Smooth muscle cell (in vitro differentiated cells): ENCODE data around the gene MICAL3. TPM values are rescaled to one million over a fixed set of nuclear protein-coding genes. Genes with fewer than 3 reads are reported as not detected.

Source experiments
- DNase-seq: peaks from one replicate; lab custom pipeline; 2025; ENCODE audit not compliant: unreplicated experiment; lab: John Stamatoyannopoulos, UW
- H2AFZ ChIP-seq: fragments of 200-600 bp; sonication (generic); 2 replicates; pipeline ENCODE4 v1.6.0; 2016; ENCODE audit warnings: antibody characterized with exemption, low read depth, mild to moderate bottlenecking
- H3F3A ChIP-seq: fragments of 200-600 bp; sonication (generic); 2 replicates; pipeline ENCODE4 v1.6.0; 2017; ENCODE audit warnings: antibody characterized with exemption, low read depth
- H3K27ac ChIP-seq: fragments of 200-600 bp; sonication (generic); 2 replicates; pipeline ENCODE4 v1.5.1; 2016; ENCODE audit warnings: low read depth, mild to moderate bottlenecking
- H3K27me3 ChIP-seq: fragments of 200-600 bp; sonication (generic); 2 replicates; pipeline ENCODE4 v1.6.1; 2016; ENCODE audit warnings: low read depth, mild to moderate bottlenecking
- H3K36me3 ChIP-seq: fragments of 200-600 bp; sonication (generic); 2 replicates; pipeline ENCODE4 v1.5.1; 2016; ENCODE audit warnings: low read depth
- H3K4me1 ChIP-seq: fragments of 200-600 bp; sonication (generic); 2 replicates; pipeline ENCODE4 v1.5.1; 2016; ENCODE audit warnings: low read depth
- H3K4me2 ChIP-seq: fragments of 200-600 bp; sonication (generic); 2 replicates; pipeline ENCODE4 v1.6.0; 2016; ENCODE audit warnings: mild to moderate bottlenecking
- H3K4me3 ChIP-seq: fragments of 200-600 bp; sonication (generic); 2 replicates; pipeline ENCODE4 v1.5.1; 2016; ENCODE audit warnings: mild to moderate bottlenecking
- H3K79me2 ChIP-seq: fragments of 200-600 bp; sonication (generic); 2 replicates; pipeline ENCODE4 v1.6.0; 2016; ENCODE audit warnings: low read depth, mild to moderate bottlenecking
- H3K9ac ChIP-seq: fragments of 200-600 bp; sonication (generic); 2 replicates; pipeline ENCODE4 v1.6.0; 2016; ENCODE audit warnings: low read depth
- H3K9me3 ChIP-seq: fragments of 200-600 bp; sonication (generic); replicated peaks from 2 replicates; pipeline ENCODE4 v1.5.1; 2016; ENCODE audit warnings: low read depth
- H4K20me1 ChIP-seq: fragments of 200-600 bp; sonication (generic); 2 replicates; pipeline ENCODE4 v1.6.0; 2016; ENCODE audit warnings: low read depth
- WGBS: methylation state at CpG from one replicate; pipeline ENCODE4 v1.1.7; 2016; ENCODE audit warnings: low lambda C conversion rate; 5-methylcytosine and 5-hydroxymethylcytosine counted together
- polyA plus RNA-seq: library from polyadenylated mRNA; unstranded; fragments of >200 nt; fragmentation: Nextera tagmentation; extraction: Ambion mirVana; gene quantifications from 2 replicates; pipeline ENCODE4 v1.2.1, GENCODE V29; 2016
- total RNA-seq: library from RNA; depleted of rRNA; stranded (reverse); fragments of >200 nt; gene quantifications from 2 replicates; pipeline ENCODE4 v1.2.3, GENCODE V29; 2014
- TF ChIP-seq, protein P1 (sequence below): fragments of 200-600 bp; sonication (generic); IDR thresholded peaks from 2 replicates; pipeline ENCODE4 v1.5.1; 2017; ENCODE audit warnings: borderline replicate concordance, mild to moderate bottlenecking, antibody characterized with exemption; ENCODE audit not compliant: insufficient read depth, poor library complexity, severe bottlenecking

The MICAL3 gene
- total and polyA plus RNA-seq, 2 experiments from 2014 or later, result 3.1 to 28.6 TPM

DNA sequence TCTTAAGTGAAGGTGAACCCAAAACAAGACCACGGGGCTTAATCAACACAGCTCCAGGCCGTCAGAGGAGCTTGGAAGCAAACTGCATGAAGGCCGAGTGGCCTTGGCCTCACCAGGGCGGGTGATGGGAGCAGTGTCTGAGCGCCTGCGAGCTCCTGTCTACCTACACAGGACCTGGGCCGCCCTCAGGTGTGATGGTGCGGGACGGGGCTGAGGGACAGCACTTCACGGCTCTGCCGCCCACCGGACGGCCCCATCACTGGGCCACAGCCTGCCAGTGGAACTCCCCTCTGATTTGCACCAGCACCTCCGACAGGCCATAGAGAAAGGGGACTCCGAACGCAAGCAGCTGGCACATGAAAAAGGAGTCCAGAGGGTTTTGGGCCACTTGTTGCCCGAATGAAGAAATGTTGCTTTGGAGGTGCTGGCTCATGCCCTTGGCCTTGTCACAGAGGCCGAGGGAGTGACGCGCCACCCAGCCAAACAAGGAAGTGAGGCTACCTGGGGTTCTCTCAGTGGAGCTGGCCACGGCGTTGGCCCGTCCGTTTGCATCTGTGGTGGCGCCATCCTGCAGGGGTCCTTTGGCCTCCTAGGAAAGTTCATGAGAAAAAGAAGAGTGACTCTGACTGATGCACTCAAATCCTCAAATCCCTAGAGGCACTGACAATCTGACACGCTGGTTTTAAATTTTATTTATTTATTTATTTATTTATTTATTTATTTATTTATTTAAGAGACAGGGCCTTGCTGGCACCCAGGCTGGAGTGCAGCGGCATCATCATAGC lies 159.8 kb downstream of the MICAL3 start:
- no peaks in the 10 kb centered on the region for H3K36me3 ChIP-seq
- no peaks in the 10 kb centered on the region for H3F3A ChIP-seq
- no peaks in the 10 kb centered on the region for H3K4me1 ChIP-seq
- no peak overlapping the region for H3K4me2 ChIP-seq
- H3K9ac ChIP-seq, result no peak overlapping the region
- no peak overlapping the region for H2AFZ ChIP-seq
- no peaks in the 10 kb centered on the region for H3K27me3 ChIP-seq
- no peaks in the 10 kb centered on the region for H4K20me1 ChIP-seq
- H3K79me2 ChIP-seq, result no peaks in the 10 kb centered on the region
- DNase-seq, result no peak
- WGBS, result 97% methylated on average over 27 of the region's 27 CpGs
- no peak overlapping the region for H3K27ac ChIP-seq
- H3K4me3 ChIP-seq, result no peak overlapping the region
- TF ChIP-seq, protein P1, sequence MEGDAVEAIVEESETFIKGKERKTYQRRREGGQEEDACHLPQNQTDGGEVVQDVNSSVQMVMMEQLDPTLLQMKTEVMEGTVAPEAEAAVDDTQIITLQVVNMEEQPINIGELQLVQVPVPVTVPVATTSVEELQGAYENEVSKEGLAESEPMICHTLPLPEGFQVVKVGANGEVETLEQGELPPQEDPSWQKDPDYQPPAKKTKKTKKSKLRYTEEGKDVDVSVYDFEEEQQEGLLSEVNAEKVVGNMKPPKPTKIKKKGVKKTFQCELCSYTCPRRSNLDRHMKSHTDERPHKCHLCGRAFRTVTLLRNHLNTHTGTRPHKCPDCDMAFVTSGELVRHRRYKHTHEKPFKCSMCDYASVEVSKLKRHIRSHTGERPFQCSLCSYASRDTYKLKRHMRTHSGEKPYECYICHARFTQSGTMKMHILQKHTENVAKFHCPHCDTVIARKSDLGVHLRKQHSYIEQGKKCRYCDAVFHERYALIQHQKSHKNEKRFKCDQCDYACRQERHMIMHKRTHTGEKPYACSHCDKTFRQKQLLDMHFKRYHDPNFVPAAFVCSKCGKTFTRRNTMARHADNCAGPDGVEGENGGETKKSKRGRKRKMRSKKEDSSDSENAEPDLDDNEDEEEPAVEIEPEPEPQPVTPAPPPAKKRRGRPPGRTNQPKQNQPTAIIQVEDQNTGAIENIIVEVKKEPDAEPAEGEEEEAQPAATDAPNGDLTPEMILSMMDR, result no peak
- H3K9me3 ChIP-seq, result no peaks in the 10 kb centered on the region

DNA sequence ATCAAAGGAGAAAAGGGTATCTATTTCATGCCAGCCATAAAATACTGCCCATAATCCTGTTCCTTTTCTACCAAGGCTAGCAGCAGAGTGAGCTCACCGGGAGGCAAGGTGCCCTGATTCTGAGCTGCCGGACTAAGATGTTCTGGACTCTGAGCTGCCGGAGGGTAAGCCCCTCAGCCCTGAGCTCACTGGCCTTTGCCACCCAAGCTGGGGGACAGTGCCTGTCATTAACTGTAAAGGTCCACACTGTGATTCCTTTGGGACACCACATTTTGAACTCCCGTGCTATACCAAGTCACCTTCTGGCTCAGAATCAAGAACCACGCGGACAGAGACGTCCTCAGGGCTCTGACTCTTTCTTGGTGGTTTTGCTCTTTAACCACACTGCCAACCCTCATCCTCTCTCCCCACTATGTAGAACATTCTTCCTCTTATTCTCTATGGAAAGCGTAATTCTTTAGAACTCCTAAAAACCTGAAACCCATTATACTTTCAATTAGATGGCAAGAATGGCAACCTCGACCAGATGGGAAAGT lies 161.6 kb downstream of the MICAL3 start:
- H3K79me2 ChIP-seq, result no peaks in the 10 kb centered on the region
- no peaks in the 10 kb centered on the region for H4K20me1 ChIP-seq
- TF ChIP-seq, protein P1, result no peak
- H3F3A ChIP-seq, result no peaks in the 10 kb centered on the region
- H3K27ac ChIP-seq, result no peak overlapping the region
- H3K4me1 ChIP-seq, result no peaks in the 10 kb centered on the region
- no peak overlapping the region for H3K9ac ChIP-seq
- H3K36me3 ChIP-seq, result no peaks in the 10 kb centered on the region
- H3K9me3 ChIP-seq, result no peaks in the 10 kb centered on the region
- H3K27me3 ChIP-seq, result no peaks in the 10 kb centered on the region
- DNase-seq, result no peak
- H3K4me2 ChIP-seq, result no peak overlapping the region
- H3K4me3 ChIP-seq, result no peak overlapping the region
- no peak overlapping the region for H2AFZ ChIP-seq
- WGBS, result 93% methylated on average over 9 of the region's 9 CpGs

DNA sequence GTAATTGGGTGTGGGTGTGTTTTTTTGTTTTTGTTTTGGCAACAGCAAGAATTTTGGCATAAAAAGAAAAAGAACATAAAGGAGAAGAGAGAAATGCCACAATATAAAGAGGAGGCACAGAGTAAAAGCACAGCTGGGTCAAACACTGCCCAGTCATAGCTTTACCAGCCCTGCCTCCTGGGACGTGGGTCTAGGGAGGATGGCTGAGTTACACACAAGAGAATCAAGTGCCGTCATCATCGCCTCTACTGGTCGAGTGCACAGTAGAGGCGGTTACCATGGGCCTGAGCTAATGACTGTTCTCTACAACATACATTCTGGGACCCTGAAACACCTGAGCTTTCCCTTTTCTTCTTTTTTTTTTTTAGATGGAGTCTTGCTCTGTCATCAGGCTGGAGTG lies 162.5 kb downstream of the MICAL3 start:
- Histone ChIP-seq H3K27ac (no peak overlapping the region), H3K27me3 (no peaks in the 10 kb centered on the region), H3K4me3 (no peak overlapping the region), H3K79me2 (no peaks in the 10 kb centered on the region), H3K4me1 (no peaks in the 10 kb centered on the region), H3K36me3 (no peaks in the 10 kb centered on the region), H4K20me1 (no peaks in the 10 kb centered on the region), H3K4me2 (no peak overlapping the region), H3F3A (no peaks in the 10 kb centered on the region), H3K9me3 (no peaks in the 10 kb centered on the region), H2AFZ (no peak overlapping the region), H3K9ac (no peak overlapping the region)
- TF ChIP-seq, protein P1, result no peak
- WGBS, result 94% methylated on average over 5 of the region's 5 CpGs
- no peak for DNase-seq
